B cell (primary cell): ENCODE results near the gene INSRR. TPM values are rescaled to one million over a fixed set of nuclear protein-coding genes. Genes with fewer than 3 reads are reported as not detected.

Source experiments
- ATAC-seq: fragments of 200-7000 bp; cut with Tn5 transposase; one replicate; pipeline ENCODE4 v1.10.0; 2021; ENCODE audit warnings: low read depth, mild to moderate bottlenecking, moderate number of reproducible peaks, moderate library complexity
- CTCF ChIA-PET: fragments of 350-600 bp; sonication (Branson Sonifier 250); formaldehyde crosslinking; loops from one replicate; lab custom pipeline; 2021; ENCODE audit warnings: antibody characterized with exemption, inconsistent platforms; lab: Charles Lee
- POLR2A ChIA-PET: fragments of 350-600 bp; sonication (Branson Sonifier 250); formaldehyde crosslinking; loops from one replicate; lab custom pipeline; 2021; ENCODE audit warnings: antibody characterized with exemption; lab: Charles Lee
- DNase-seq: peaks from one replicate; pipeline ENCODE4 v3.0.0; 2013
- H2AFZ ChIP-seq: 2 replicates; pipeline ENCODE4 v1.6.1; 2012; ENCODE audit warnings: mild to moderate bottlenecking, low read depth, low read length; ENCODE audit not compliant: insufficient read depth, poor library complexity, severe bottlenecking
- H3K27ac ChIP-seq, 2 donors: 1 replicate in 1 of 2; 2 replicates in 1 of 2; pipeline ENCODE4 v1.5.1; 2012 to 2013; ENCODE audit warnings: low read length in 2 of 2, mild to moderate bottlenecking in 2 of 2, moderate library complexity in 1 of 2
- H3K27me3 ChIP-seq, 4 experiments: fragments of 200-600 bp in 1 of 4; sonication (generic) in 1 of 4; replicated peaks in 1 of 4; 1 replicate in 2 of 4; 2 replicates in 2 of 4; pipeline versions ENCODE4 v1.6.1 to v1.7.0; 2013 to 2016; ENCODE audit warnings: low read length in 3 of 4, mild to moderate bottlenecking in 2 of 4, mixed read lengths in 1 of 4, moderate library complexity in 1 of 4; ENCODE audit not compliant: insufficient read depth in 4 of 4, control insufficient read depth in 3 of 4; ENCODE audit errors: control extremely low read depth in 1 of 4
- H3K36me3 ChIP-seq, 2 experiments: replicated peaks in 1 of 2; 1 replicate in 1 of 2; 2 replicates in 1 of 2; pipeline versions ENCODE4 v1.6.1 to v1.7.1; 2013; ENCODE audit warnings: low read length in 1 of 2; ENCODE audit not compliant: insufficient read depth in 2 of 2, control insufficient read depth in 1 of 2; ENCODE audit errors: control extremely low read depth in 1 of 2, extremely low read depth in 1 of 2
- H3K4me1 ChIP-seq, 2 donors: fragments of 200-600 bp in 1 of 2; sonication (generic) in 1 of 2; 1 replicate in 1 of 2; 2 replicates in 1 of 2; pipeline versions ENCODE4 v1.5.1 to v1.6.1; 2013 to 2017; ENCODE audit warnings: low read length in 2 of 2; ENCODE audit not compliant: control insufficient read depth in 2 of 2, insufficient read depth in 2 of 2
- H3K4me2 ChIP-seq: replicated peaks from 2 replicates; pipeline ENCODE3; 2012; ENCODE audit warnings: mild to moderate bottlenecking, low read depth, low read length; ENCODE audit not compliant: poor library complexity, severe bottlenecking
- H3K4me3 ChIP-seq, 5 experiments: fragments of 200-600 bp in 1 of 5; sonication (generic) in 1 of 5; 1 replicate in 3 of 5; 2 replicates in 2 of 5; pipeline versions ENCODE4 v1.5.1 to v1.7.0; 2011 to 2016; ENCODE audit warnings: low read length in 4 of 5, mild to moderate bottlenecking in 4 of 5, low read depth in 2 of 5, control low read depth in 1 of 5, moderate library complexity in 1 of 5; ENCODE audit not compliant: insufficient read depth in 1 of 5; ENCODE audit errors: control extremely low read depth in 1 of 5, extremely low read depth in 1 of 5
- H3K79me2 ChIP-seq: fragments of 200-600 bp; sonication (generic); one replicate; pipeline ENCODE4 v1.6.0; 2016; ENCODE audit warnings: low read length; ENCODE audit not compliant: control insufficient read depth, insufficient read depth
- H3K9ac ChIP-seq: fragments of 200-600 bp; sonication (generic); 2 replicates; pipeline ENCODE4 v1.6.1; 2017; ENCODE audit warnings: mild to moderate bottlenecking, low read length, moderate library complexity
- H3K9me3 ChIP-seq, 3 donors: one replicate each; pipeline versions ENCODE4 v1.6.1 to v1.7.1; 2013; ENCODE audit warnings: low read length in 2 of 3; ENCODE audit not compliant: control insufficient read depth in 2 of 3, insufficient read depth in 1 of 3; ENCODE audit errors: control extremely low read depth in 1 of 3
- H4K20me1 ChIP-seq: 2 replicates; pipeline ENCODE4 v1.6.0; 2012; ENCODE audit warnings: mild to moderate bottlenecking, low read length; ENCODE audit not compliant: insufficient read depth, control insufficient read depth, poor library complexity, severe bottlenecking
- H3K27ac Mint-ChIP-seq: one replicate; pipeline ENCODE4 v1.8.0; 2021; ENCODE audit warnings: mixed read lengths
- H3K27me3 Mint-ChIP-seq: one replicate; pipeline ENCODE4 v1.8.0; 2021; ENCODE audit warnings: mixed read lengths
- H3K4me1 Mint-ChIP-seq: one replicate; pipeline ENCODE4 v1.8.0; 2021; ENCODE audit warnings: mixed read lengths
- H3K4me3 Mint-ChIP-seq: one replicate; pipeline ENCODE4 v1.8.0; 2021; ENCODE audit warnings: mixed read lengths
- H3K9me3 Mint-ChIP-seq: one replicate; pipeline ENCODE4 v1.8.0; 2022; ENCODE audit warnings: mixed read lengths; ENCODE audit not compliant: insufficient read depth
- CTCF ChIP-seq: fragments of 200-600 bp; IDR thresholded peaks from one replicate; pipeline ENCODE4 v1.8.0; 2022; ENCODE audit warnings: antibody characterized with exemption, mild to moderate bottlenecking
- EZH2 ChIP-seq: IDR thresholded peaks from 2 replicates; pipeline ENCODE4 v1.6.1; 2012; ENCODE audit warnings: borderline replicate concordance, low read depth, mild to moderate bottlenecking, moderate library complexity, low read length; ENCODE audit not compliant: insufficient read depth, poor library complexity, severe bottlenecking
- WGBS: methylation state at CpG from one replicate; pipeline ENCODE4 v1.1.5; 2013; ENCODE audit warnings: missing lambda C conversion rate; ENCODE audit not compliant: insufficient coverage; 5-methylcytosine and 5-hydroxymethylcytosine counted together
- intact Hi-C: fragments of 100-400 bp; cut with micrococcal nuclease; formaldehyde crosslinking; loops from one replicate; pipeline ENCODE4 v1.10.0; 2022
- polyA plus RNA-seq: library from polyadenylated mRNA; depleted of rRNA; stranded (reverse); fragments of >200 nt; gene quantifications from 2 replicates; pipeline ENCODE4 v1.2.3, GENCODE V29; 2012
- total RNA-seq, 2 donors: library from RNA; stranded (reverse); fragments of 120-200 nt in 1 of 2; gene quantifications; 1 replicate in 1 of 2; 2 replicates in 1 of 2; pipeline versions ENCODE4 v1.2.3 to v1.2.4, GENCODE V29; 2013 to 2022

The INSRR gene
- total and polyA plus RNA-seq, 2 donors (not counting 1 experiment from before 2014, with no cell fraction given), result not detected

DNA sequence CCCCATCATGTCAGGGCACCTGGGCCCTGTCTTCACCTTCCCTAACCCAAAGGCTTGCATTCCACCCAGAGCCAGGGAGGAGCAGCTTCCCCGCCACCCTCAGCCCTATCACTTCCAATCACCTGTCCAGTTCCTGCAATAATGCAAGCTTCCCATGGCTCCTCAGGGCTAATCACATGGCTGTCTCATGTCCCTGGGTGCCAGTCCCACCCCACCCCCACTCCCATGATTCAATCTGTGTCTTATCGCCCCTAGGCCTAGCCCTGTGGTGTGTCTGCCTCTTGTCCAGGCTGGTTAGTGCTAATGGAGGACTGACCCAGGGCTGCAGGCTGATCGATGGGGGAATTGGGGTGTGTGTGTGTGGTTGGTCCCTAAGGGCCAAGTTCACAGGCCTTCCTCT lies 23.6 kb upstream of the INSRR start:
- TF ChIP-seq EZH2 (no peak), CTCF (no peak)
- peaks cover 66% of the 10 kb centered on the region for H3K27me3 Mint-ChIP-seq
- CTCF ChIA-PET, result no interaction called here

DNA sequence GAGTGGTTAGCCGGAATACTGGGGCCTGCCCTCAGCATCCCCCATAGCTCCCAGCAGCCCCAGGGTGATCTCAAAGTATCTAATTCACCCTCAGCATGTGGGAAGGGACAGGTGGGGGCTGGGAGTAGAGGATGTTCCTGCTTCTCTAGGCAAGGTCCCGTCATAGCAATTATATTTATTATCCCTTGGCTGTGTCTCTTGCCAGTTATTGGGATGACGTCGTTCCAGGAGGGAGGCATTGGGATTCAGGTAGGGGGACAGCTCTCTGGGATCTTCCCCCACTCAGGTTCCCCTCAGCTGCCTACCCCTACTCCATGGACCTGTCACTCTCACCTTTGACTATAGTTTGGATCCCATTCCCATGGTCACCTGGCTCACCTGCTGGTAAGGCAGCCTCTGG lies 22.7 kb upstream of the INSRR start:
- no peaks in the 10 kb centered on the region for H3K9me3 Mint-ChIP-seq
- Histone ChIP-seq H3K4me2 (no peak overlapping the region), H3K9ac (no peak overlapping the region), H3K27ac (no peak overlapping the region), H3K9me3 (no peaks in the 10 kb centered on the region), H3K36me3 (no peaks in the 10 kb centered on the region), H3K4me1 (no peaks in the 10 kb centered on the region), H4K20me1 (no peaks in the 10 kb centered on the region), H3K4me3 (no peak overlapping the region), H2AFZ (no peak overlapping the region), H3K27me3 (peaks cover 0 to 42% (median 6%) of the 10 kb centered on the region in 4 experiments), H3K79me2 (no peaks in the 10 kb centered on the region)
- DNase-seq (no peak), ATAC-seq (no peak)
- ChIA-PET POLR2A (no interaction called here), CTCF (no interaction called here)
- no peak for TF ChIP-seq CTCF
- no peak for TF ChIP-seq EZH2
- H3K27me3 Mint-ChIP-seq, result peaks cover 63% of the 10 kb centered on the region
- WGBS, result no CpG with 5 or more reads among the region's 4 CpGs
- intact Hi-C loops, result no loop called here
- no peak overlapping the region for H3K4me3 Mint-ChIP-seq
- no peak overlapping the region for H3K27ac Mint-ChIP-seq
- H3K4me1 Mint-ChIP-seq, result no peaks in the 10 kb centered on the region

More for the DNA sequence above, 23.6 kb upstream of the INSRR start:
- Histone ChIP-seq H3K27ac (no peak overlapping the region), H3K4me3 (no peak overlapping the region), H3K9me3 (no peaks in the 10 kb centered on the region), H3K27me3 (peaks cover 0 to 41% (median 6%) of the 10 kb centered on the region in 4 experiments), H2AFZ (no peak overlapping the region), H3K4me1 (no peaks in the 10 kb centered on the region), H3K36me3 (no peaks in the 10 kb centered on the region), H3K4me2 (no peak overlapping the region), H3K9ac (no peak overlapping the region), H3K79me2 (no peaks in the 10 kb centered on the region), H4K20me1 (no peaks in the 10 kb centered on the region)
- Mint-ChIP-seq H3K4me1 (no peaks in the 10 kb centered on the region), H3K27ac (no peak overlapping the region), H3K9me3 (no peaks in the 10 kb centered on the region), H3K4me3 (no peak overlapping the region)
- intact Hi-C loops, result no loop called here
- 85% methylated on average over 2 of the region's 3 CpGs for WGBS
- POLR2A ChIA-PET, result no interaction called here
- DNase-seq (no peak), ATAC-seq (no peak)
